ENCODE data around the gene GSAP.
"Not testable (repeated sequence)": the region's sequence is repeated elsewhere in the genome, so short reads cannot be mapped to it uniquely, and the experiment has no call there.

GSAP gene

GRCh38 chr7:77415823-77416620, at the start of gene GSAP:
Gene GSAP, minus strand, starts transcription at chr7:77416349. Its CDS starts 28 bp downstream, at chr7:77416321.
- peak within 1 kb of the TSS; percentile 58; the same call in 1 of the 2 replicates for H3K27ac ChIP-seq (ENCODE audit: low read depth, low read length)
- H3K36me3 ChIP-seq (ENCODE audit: control insufficient read depth, insufficient read depth, low read length), result no peaks in the 10 kb centered on the region
- H3K9me3 ChIP-seq (ENCODE audit: control insufficient read depth, insufficient read depth, low read depth, low read length), result no peaks in the 10 kb centered on the region
- H3K4me3 ChIP-seq (ENCODE audit: low read depth, low read length), result peak within 1 kb of the TSS; percentile 80
- peaks cover 54% of the 10 kb centered on the region for H3K4me1 ChIP-seq (ENCODE audit: control insufficient read depth, insufficient read depth, low read length)
- H3K9ac ChIP-seq (ENCODE audit: low read length), result peak within 1 kb of the TSS; percentile 80
- H3K27me3 ChIP-seq (ENCODE audit: control insufficient read depth, insufficient read depth, low read length), result peaks cover 17% of the 10 kb centered on the region

GRCh38 chr7:77465256-77465655, 49.1 kb upstream of the GSAP start:
- no peaks in the 10 kb centered on the region for H3K36me3 ChIP-seq (ENCODE audit: control insufficient read depth, insufficient read depth, low read length)
- H3K27ac ChIP-seq (ENCODE audit: low read depth, low read length), result no peak overlapping the region
- peaks cover 16% of the 10 kb centered on the region for H3K9me3 ChIP-seq (ENCODE audit: control insufficient read depth, insufficient read depth, low read depth, low read length)
- no peaks in the 10 kb centered on the region for H3K27me3 ChIP-seq (ENCODE audit: control insufficient read depth, insufficient read depth, low read length)
- H3K4me3 ChIP-seq (ENCODE audit: low read depth, low read length), result no peak overlapping the region
- H3K4me1 ChIP-seq (ENCODE audit: control insufficient read depth, insufficient read depth, low read length), result peaks cover 3% of the 10 kb centered on the region; the same call in 1 of the 2 replicates
- no peak overlapping the region for H3K9ac ChIP-seq (ENCODE audit: low read length)

- Histone ChIP-seq H3K4me1 (ENCODE audit: control insufficient read depth, insufficient read depth, low read length) (peaks cover 3% of the 10 kb centered on the region; the same call in 1 of the 2 replicates), H3K36me3 (ENCODE audit: control insufficient read depth, insufficient read depth, low read length) (no peaks in the 10 kb centered on the region), H3K27me3 (ENCODE audit: control insufficient read depth, insufficient read depth, low read length) (no peaks in the 10 kb centered on the region), H3K9ac (ENCODE audit: low read length) (no peak overlapping the region), H3K4me3 (ENCODE audit: low read depth, low read length) (no peak overlapping the region), H3K9me3 (ENCODE audit: control insufficient read depth, insufficient read depth, low read depth, low read length) (peaks cover 11% of the 10 kb centered on the region), H3K27ac (ENCODE audit: low read depth, low read length) (no peak overlapping the region)
Measured at GRCh38 chr7:77464589-77464988, 48.4 kb upstream of the GSAP start.

- H3K4me3 ChIP-seq (ENCODE audit: low read depth, low read length); H3K27me3 ChIP-seq (ENCODE audit: control insufficient read depth, insufficient read depth, low read length); H3K27ac ChIP-seq (ENCODE audit: low read depth, low read length); H3K9me3 ChIP-seq (ENCODE audit: control insufficient read depth, insufficient read depth, low read depth, low read length); H3K9ac ChIP-seq (ENCODE audit: low read length); H3K4me1 ChIP-seq (ENCODE audit: control insufficient read depth, insufficient read depth, low read length); H3K36me3 ChIP-seq (ENCODE audit: control insufficient read depth, insufficient read depth, low read length): not testable (repeated sequence)
Measured at GRCh38 chr7:77463632-77464031, 47.5 kb upstream of the GSAP start.

- H3K4me1 ChIP-seq (ENCODE audit: control insufficient read depth, insufficient read depth, low read length), result peaks cover 3% of the 10 kb centered on the region; the same call in 1 of the 2 replicates
- no peaks in the 10 kb centered on the region for H3K9me3 ChIP-seq (ENCODE audit: control insufficient read depth, insufficient read depth, low read depth, low read length)
- no peaks in the 10 kb centered on the region for H3K27me3 ChIP-seq (ENCODE audit: control insufficient read depth, insufficient read depth, low read length)
- H3K4me3 ChIP-seq (ENCODE audit: low read depth, low read length), result no peak overlapping the region
- H3K27ac ChIP-seq (ENCODE audit: low read depth, low read length), result no peak overlapping the region
- H3K9ac ChIP-seq (ENCODE audit: low read length), result no peak overlapping the region
- H3K36me3 ChIP-seq (ENCODE audit: control insufficient read depth, insufficient read depth, low read length), result no peaks in the 10 kb centered on the region
Measured at GRCh38 chr7:77461842-77462241, 45.7 kb upstream of the GSAP start.

GRCh38 chr7:77461246-77461645, 45.1 kb upstream of the GSAP start:
- peaks cover 3% of the 10 kb centered on the region; the same call in 1 of the 2 replicates for H3K4me1 ChIP-seq (ENCODE audit: control insufficient read depth, insufficient read depth, low read length)

GRCh38 chr7:77460057-77460486, 43.9 kb upstream of the GSAP start:
- no peaks in the 10 kb centered on the region for H3K36me3 ChIP-seq (ENCODE audit: control insufficient read depth, insufficient read depth, low read length)
- no peaks in the 10 kb centered on the region for H3K9me3 ChIP-seq (ENCODE audit: control insufficient read depth, insufficient read depth, low read depth, low read length)
- no peaks in the 10 kb centered on the region for H3K27me3 ChIP-seq (ENCODE audit: control insufficient read depth, insufficient read depth, low read length)
- no peak overlapping the region for H3K4me3 ChIP-seq (ENCODE audit: low read depth, low read length)
- H3K27ac ChIP-seq (ENCODE audit: low read depth, low read length), result no peak overlapping the region
- H3K9ac ChIP-seq (ENCODE audit: low read length), result no peak overlapping the region
- H3K4me1 ChIP-seq (ENCODE audit: control insufficient read depth, insufficient read depth, low read length), result peaks cover 3% of the 10 kb centered on the region; the same call in 1 of the 2 replicates

More at GRCh38 chr7:77461246-77461645, 45.1 kb upstream of the GSAP start:
- Histone ChIP-seq H3K36me3 (ENCODE audit: control insufficient read depth, insufficient read depth, low read length) (no peaks in the 10 kb centered on the region), H3K4me3 (ENCODE audit: low read depth, low read length) (no peak overlapping the region), H3K27ac (ENCODE audit: low read depth, low read length) (no peak overlapping the region), H3K9ac (ENCODE audit: low read length) (no peak overlapping the region), H3K9me3 (ENCODE audit: control insufficient read depth, insufficient read depth, low read depth, low read length) (no peaks in the 10 kb centered on the region), H3K27me3 (ENCODE audit: control insufficient read depth, insufficient read depth, low read length) (no peaks in the 10 kb centered on the region)

GRCh38 chr7:77459311-77459726, 43.2 kb upstream of the GSAP start:
- no peaks in the 10 kb centered on the region for H3K27me3 ChIP-seq (ENCODE audit: control insufficient read depth, insufficient read depth, low read length)
- no peak overlapping the region for H3K9ac ChIP-seq (ENCODE audit: low read length)
- no peaks in the 10 kb centered on the region for H3K36me3 ChIP-seq (ENCODE audit: control insufficient read depth, insufficient read depth, low read length)
- H3K4me1 ChIP-seq (ENCODE audit: control insufficient read depth, insufficient read depth, low read length), result peaks cover 3% of the 10 kb centered on the region; the same call in 1 of the 2 replicates
- no peak overlapping the region for H3K27ac ChIP-seq (ENCODE audit: low read depth, low read length)
- no peaks in the 10 kb centered on the region for H3K9me3 ChIP-seq (ENCODE audit: control insufficient read depth, insufficient read depth, low read depth, low read length)
- no peak overlapping the region for H3K4me3 ChIP-seq (ENCODE audit: low read depth, low read length)

GRCh38 chr7:77458786-77459185, 42.6 kb upstream of the GSAP start:
- Histone ChIP-seq H3K9ac (ENCODE audit: low read length) (no peak overlapping the region), H3K4me1 (ENCODE audit: control insufficient read depth, insufficient read depth, low read length) (peaks cover 3% of the 10 kb centered on the region; the same call in 1 of the 2 replicates)

GRCh38 chr7:77457779-77458178, 41.6 kb upstream of the GSAP start:
- Histone ChIP-seq H3K9ac (ENCODE audit: low read length) (no peak overlapping the region), H3K9me3 (ENCODE audit: control insufficient read depth, insufficient read depth, low read depth, low read length) (no peaks in the 10 kb centered on the region), H3K27ac (ENCODE audit: low read depth, low read length) (no peak overlapping the region), H3K36me3 (ENCODE audit: control insufficient read depth, insufficient read depth, low read length) (no peaks in the 10 kb centered on the region), H3K4me3 (ENCODE audit: low read depth, low read length) (no peak overlapping the region), H3K27me3 (ENCODE audit: control insufficient read depth, insufficient read depth, low read length) (no peaks in the 10 kb centered on the region), H3K4me1 (ENCODE audit: control insufficient read depth, insufficient read depth, low read length) (peaks cover 3% of the 10 kb centered on the region; the same call in 1 of the 2 replicates)

More at GRCh38 chr7:77458786-77459185, 42.6 kb upstream of the GSAP start:
- Histone ChIP-seq H3K36me3 (ENCODE audit: control insufficient read depth, insufficient read depth, low read length) (no peaks in the 10 kb centered on the region), H3K27ac (ENCODE audit: low read depth, low read length) (no peak overlapping the region), H3K9me3 (ENCODE audit: control insufficient read depth, insufficient read depth, low read depth, low read length) (no peaks in the 10 kb centered on the region), H3K27me3 (ENCODE audit: control insufficient read depth, insufficient read depth, low read length) (no peaks in the 10 kb centered on the region), H3K4me3 (ENCODE audit: low read depth, low read length) (no peak overlapping the region)

GRCh38 chr7:77456696-77457095, 40.5 kb upstream of the GSAP start:
- no peaks in the 10 kb centered on the region for H3K36me3 ChIP-seq (ENCODE audit: control insufficient read depth, insufficient read depth, low read length)
- no peaks in the 10 kb centered on the region for H3K27me3 ChIP-seq (ENCODE audit: control insufficient read depth, insufficient read depth, low read length)
- H3K9me3 ChIP-seq (ENCODE audit: control insufficient read depth, insufficient read depth, low read depth, low read length), result no peaks in the 10 kb centered on the region
- H3K4me3 ChIP-seq (ENCODE audit: low read depth, low read length), result no peak overlapping the region
- H3K27ac ChIP-seq (ENCODE audit: low read depth, low read length), result no peak overlapping the region
- H3K9ac ChIP-seq (ENCODE audit: low read length), result no peak overlapping the region
- peaks cover 3% of the 10 kb centered on the region; the same call in 1 of the 2 replicates for H3K4me1 ChIP-seq (ENCODE audit: control insufficient read depth, insufficient read depth, low read length)
